ENCODE results near the gene C2orf15. TPM values are rescaled to one million over a fixed set of nuclear protein-coding genes. Genes with fewer than 3 reads are reported as not detected.
A peak's percentile ranks its signal among the peaks of the same experiment; 100 is the strongest.

Gene C2orf15
- total RNA-seq, 2 experiments from 2014 or later: 0.47 to 0.58 TPM

DNA sequence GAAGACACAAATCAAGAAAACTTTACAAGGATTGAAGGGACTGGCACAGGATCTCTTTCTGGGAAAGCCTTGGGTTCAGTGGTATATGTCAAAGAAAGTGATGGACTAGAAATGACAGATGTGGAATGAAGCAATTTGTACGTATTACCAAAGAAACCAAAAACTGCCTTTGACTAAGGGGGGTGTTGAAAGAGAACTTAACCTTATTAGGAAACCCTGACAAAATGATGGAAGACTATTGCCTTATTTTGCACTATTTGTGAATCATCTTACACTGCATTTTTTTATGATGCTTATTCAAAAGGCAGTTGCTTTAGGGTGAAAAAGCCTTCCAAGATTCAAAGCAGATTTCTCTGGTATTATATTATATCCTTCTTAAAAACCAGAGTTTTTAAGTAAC is 9.2 kb downstream of the C2orf15 start:
- Mint-ChIP-seq H3K9me3 (ENCODE audit: low read depth) (no peaks in the 10 kb centered on the region), H3K36me3 (peaks cover 4% of the 10 kb centered on the region), H3K27ac (no peak overlapping the region), H3K27me3 (no peaks in the 10 kb centered on the region), H3K4me3 (no peak overlapping the region), H3K4me1 (peaks cover 4% of the 10 kb centered on the region)
- CTCF ChIA-PET: no interaction called here
- ATAC-seq (no peak), DNase-seq (no peak)

DNA sequence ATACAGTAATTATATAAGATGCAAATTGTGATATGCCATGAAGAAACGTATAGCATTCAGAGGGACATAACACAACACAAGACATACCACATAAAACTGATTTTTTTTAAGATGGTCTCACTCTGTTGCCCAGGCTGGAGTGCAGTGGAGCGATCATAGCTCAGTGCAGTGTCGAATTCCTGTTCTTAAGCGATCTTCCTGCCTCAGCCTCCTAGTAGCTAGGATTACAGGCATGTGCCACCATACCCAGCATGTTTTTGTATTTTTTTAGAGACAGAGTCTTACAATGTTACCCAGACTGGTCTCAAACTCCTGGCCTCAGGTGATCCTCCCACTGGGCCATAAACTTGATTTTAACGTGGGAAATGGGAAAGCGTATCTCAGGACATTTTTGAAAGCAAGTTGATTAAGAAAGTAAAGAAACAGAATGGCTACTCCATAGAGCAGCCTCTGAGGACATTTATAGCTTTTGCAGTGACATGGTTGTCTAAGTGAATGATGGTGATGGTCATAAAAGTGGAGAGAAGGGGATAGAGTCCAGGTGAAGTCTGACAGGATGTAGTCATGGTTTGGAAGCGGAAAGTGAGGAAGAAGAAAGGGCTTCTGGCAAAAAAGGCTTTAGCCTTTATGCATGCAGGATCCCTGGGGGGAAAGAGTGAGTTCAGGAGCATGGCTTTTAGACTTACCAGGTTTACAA is 10.8 kb downstream of the C2orf15 start:
- ATAC-seq (no peak), DNase-seq (no peak)
- Mint-ChIP-seq H3K4me1 (peaks cover 20% of the 10 kb centered on the region), H3K27me3 (no peaks in the 10 kb centered on the region), H3K36me3 (peaks cover 8% of the 10 kb centered on the region), H3K9me3 (ENCODE audit: low read depth) (no peaks in the 10 kb centered on the region), H3K27ac (no peak overlapping the region), H3K4me3 (no peak overlapping the region)
- CTCF ChIA-PET: interaction anchor here (5.6 kb wide), 1 partner anchor 11 kb away, joined by 27 read pairs; the partner anchor contains the start of gene C2orf15

DNA sequence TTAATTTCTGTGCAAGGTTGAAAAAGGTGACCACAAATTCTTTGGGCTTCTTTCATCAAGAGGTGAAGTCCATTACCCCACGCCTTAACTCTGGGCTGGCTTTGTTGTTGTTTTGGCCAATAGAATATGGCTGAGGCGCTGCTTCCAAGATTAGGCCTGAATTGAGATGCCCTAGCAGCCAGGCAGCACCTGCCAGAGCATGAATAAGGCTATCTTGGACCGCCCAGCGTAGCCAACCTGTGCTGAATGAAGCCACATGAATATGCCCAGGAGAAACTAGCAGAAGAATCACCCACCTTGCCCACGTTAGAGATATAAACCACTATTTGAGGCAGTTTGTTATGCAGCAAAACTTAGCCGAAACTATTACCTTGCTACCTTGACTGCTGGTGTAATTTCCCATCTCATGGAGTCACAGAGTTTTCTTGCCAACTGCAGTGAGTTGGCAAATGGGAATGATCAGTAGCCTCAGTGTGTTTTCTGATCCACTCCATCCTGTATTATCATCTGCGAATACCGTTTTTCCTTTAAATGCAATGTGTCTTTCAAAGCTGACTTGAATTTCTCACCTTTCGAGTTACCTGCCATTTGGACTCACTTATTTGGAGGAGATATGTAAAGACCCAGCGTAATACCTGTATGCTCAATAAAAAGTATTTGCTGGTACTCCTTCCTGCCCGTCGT is 12.6 kb downstream of the C2orf15 start:
- H3K4me1 Mint-ChIP-seq: peaks cover 22% of the 10 kb centered on the region
- peak overlapping the region; percentile 85 for H3K4me3 Mint-ChIP-seq
- peak overlapping the region; percentile 86 for H3K27ac Mint-ChIP-seq
- H3K27me3 Mint-ChIP-seq: no peaks in the 10 kb centered on the region
- CTCF ChIA-PET: interaction anchor here (1.2 to 5.6 kb wide), 7 partner anchors 13 to 505 kb away, joined by 3 to 27 read pairs (median 3); partner anchors contain the start of genes C2orf15, MITD1 and MRPL30
- DNase-seq (no peak), ATAC-seq (no peak)
- peaks cover 10% of the 10 kb centered on the region for H3K36me3 Mint-ChIP-seq
- H3K9me3 Mint-ChIP-seq (ENCODE audit: low read depth): no peaks in the 10 kb centered on the region

DNA sequence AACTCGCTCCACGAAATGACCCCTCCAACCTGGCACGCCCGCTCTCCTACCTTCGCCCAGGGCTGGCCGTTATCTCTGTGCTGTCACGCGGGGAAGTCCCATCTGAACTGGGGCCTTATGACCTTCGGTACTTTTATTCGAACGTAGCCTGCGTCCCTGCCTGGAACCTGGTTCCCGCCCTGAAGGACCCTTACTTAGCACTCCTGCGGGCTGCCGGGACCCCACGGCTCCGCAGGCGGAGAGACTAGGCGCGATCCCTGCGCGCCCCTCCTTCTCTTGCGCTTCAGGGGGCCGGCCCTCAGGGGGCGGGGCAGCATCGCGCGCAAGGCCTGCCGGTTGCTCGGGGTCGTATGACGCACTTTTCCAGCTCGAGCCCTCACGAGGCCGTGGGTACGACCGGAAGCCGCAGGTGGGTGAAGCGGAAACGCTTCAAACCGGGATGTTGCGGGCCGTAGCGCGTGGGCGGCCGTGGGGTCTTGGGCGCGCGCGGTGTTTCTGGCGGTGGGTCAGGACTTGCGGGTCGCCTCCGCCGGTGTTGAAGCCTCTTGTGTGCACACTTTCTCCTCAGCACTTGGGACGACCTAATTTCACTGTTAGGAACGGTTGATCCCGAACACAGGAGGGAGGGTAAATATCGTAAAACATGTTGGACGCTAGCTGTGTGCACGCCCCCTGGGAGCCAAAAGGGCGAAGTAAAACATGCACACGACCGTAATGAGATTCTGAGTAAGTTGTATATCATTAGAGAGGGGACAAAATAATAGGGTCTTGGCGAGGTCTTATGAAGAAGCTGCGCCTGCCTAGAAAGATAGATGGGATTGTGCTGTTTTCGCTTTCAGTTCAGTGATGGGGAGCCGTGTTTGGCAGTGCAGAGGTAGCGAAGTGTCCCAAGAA is 13.4 kb downstream of the C2orf15 start, which contains the start of the genes LIPT1 and TSGA10:
Gene LIPT1 (plus strand): TSS at position 325 of the 894 bp plus-strand sequence. CDS start 6,991 bp downstream, outside the sequence.
Gene TSGA10 (minus strand): TSS at position 300 of the 894 bp plus-strand sequence. CDS start 45,503 bp downstream, outside the sequence.
- Mint-ChIP-seq H3K4me1 (peaks cover 22% of the 10 kb centered on the region), H3K4me3 (peak within 1 kb of the TSS; percentile 85), H3K9me3 (ENCODE audit: low read depth) (no peaks in the 10 kb centered on the region), H3K36me3 (peaks cover 13% of the 10 kb centered on the region), H3K27ac (peak within 1 kb of the TSS; percentile 86), H3K27me3 (no peaks in the 10 kb centered on the region)
- ATAC-seq (peak; percentile 98), DNase-seq (peak; percentile 95)
- CTCF ChIA-PET: interaction anchor here (1.2 to 5.6 kb wide), 9 partner anchors 14 to 505 kb away, joined by 3 to 27 read pairs (median 3); partner anchors contain the start of genes C2orf15, MITD1, MRPL30 and REV1

DNA sequence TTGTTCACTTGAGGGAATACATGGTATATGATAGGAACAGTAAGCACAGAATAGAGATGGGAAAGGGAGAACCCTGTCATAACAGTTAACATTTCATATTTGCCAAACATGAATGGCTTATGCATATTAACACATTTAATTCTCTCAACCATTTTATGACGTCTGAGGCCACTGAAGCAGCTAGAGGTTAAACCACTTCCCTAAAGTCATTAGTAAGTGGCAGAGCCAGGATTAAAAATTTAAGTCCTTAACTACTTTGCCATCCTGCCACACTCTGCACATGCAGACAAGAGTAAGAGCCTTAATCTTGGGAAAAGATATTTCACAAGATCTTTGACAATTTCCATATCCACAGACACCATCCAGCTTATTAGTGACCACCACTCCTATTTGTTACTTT is 15.4 kb downstream of the C2orf15 start:
- CTCF ChIA-PET: interaction anchor here (2.2 to 5.6 kb wide), 4 partner anchors 12 to 24 kb away, joined by 5 to 27 read pairs (median 15); partner anchors contain the start of genes C2orf15, MITD1 and MRPL30
- Mint-ChIP-seq H3K36me3 (peaks cover 16% of the 10 kb centered on the region), H3K27me3 (no peaks in the 10 kb centered on the region), H3K27ac (peak overlapping the region; percentile 1), H3K4me1 (peaks cover 22% of the 10 kb centered on the region), H3K9me3 (ENCODE audit: low read depth) (no peaks in the 10 kb centered on the region), H3K4me3 (peak overlapping the region; percentile 2)
- no peak for ATAC-seq
- DNase-seq: no peak

DNA sequence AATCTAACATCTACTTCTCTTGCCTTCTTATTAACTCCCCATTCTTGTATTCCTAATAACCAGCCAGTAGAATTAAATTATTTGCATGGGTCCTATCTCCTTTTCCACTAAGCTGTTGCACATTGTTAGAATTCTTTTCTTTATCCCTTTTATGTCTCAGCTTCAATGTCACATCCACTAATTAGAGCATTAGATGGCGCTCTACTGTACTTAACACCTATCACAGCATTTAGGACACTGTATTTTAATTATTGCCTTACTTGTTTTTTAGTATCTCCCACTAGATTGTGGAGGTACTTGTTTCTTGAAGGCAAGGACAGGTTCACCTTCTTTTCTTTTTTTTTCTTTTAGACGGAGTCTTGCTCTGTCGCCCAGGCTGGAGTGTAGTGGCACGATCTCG is 17.1 kb downstream of the C2orf15 start:
- no peaks in the 10 kb centered on the region for H3K9me3 Mint-ChIP-seq (ENCODE audit: low read depth)
- no peak for DNase-seq
- H3K27me3 Mint-ChIP-seq: no peaks in the 10 kb centered on the region
- H3K4me1 Mint-ChIP-seq: peaks cover 22% of the 10 kb centered on the region
- no peak overlapping the region for H3K4me3 Mint-ChIP-seq
- CTCF ChIA-PET: interaction anchor here (1.4 to 4.7 kb wide), 4 partner anchors 10 to 31 kb away, joined by 3 to 20 read pairs (median 8); partner anchors contain the start of genes MITD1 and MRPL30
- ATAC-seq: no peak
- H3K36me3 Mint-ChIP-seq: peaks cover 24% of the 10 kb centered on the region
- no peak overlapping the region for H3K27ac Mint-ChIP-seq

DNA sequence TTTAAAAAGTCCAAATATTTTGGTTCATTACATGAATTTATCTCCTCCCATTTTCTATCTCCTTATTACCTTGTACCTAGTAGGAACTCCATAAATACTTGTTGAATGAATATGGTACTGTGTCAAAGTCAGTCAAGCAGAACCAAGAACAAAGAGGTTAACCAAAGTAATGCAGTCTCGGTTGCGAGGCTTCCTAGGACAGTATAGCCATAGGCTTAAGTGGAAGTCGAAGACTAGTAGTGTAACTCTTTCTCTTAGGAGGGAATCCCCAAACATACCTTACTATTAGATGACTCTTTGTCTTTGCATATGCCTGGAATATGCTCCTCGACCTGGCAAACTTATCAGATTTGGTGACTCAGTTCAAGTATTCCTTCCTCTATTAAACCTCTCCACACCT is 18.1 kb downstream of the C2orf15 start:
- ATAC-seq (no peak), DNase-seq (no peak)
- no peak overlapping the region for H3K4me3 Mint-ChIP-seq
- H3K27me3 Mint-ChIP-seq: no peaks in the 10 kb centered on the region
- peak overlapping the region; percentile 13 for H3K27ac Mint-ChIP-seq
- H3K36me3 Mint-ChIP-seq: peaks cover 28% of the 10 kb centered on the region
- H3K9me3 Mint-ChIP-seq (ENCODE audit: low read depth): no peaks in the 10 kb centered on the region
- CTCF ChIA-PET: interaction anchor here (1.4 kb wide), 1 partner anchor 30 kb away, joined by 3 read pairs; no protein-coding TSS in a partner anchor
- H3K4me1 Mint-ChIP-seq: peaks cover 22% of the 10 kb centered on the region

DNA sequence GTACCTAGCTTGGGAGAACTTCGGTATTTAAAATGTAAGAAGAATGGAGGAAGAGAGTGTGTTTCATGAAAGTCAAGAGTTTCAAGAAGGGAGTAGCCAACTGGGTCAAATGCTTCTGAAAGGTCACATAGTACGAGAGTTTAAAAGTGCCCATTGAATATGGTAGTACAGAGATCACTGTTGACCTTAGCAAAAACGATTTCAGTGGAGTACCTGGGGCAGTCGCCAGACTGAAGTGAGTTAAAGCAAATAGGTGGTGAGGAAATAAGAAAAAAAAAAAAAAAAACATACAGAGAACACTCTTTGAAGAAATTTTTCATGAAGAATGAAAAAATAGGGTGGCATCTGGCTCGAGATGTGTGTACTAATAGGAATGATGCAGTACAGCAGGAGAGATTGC is 24.7 kb downstream of the C2orf15 start:
- Mint-ChIP-seq H3K27me3 (no peaks in the 10 kb centered on the region), H3K4me3 (no peak overlapping the region), H3K9me3 (ENCODE audit: low read depth) (no peaks in the 10 kb centered on the region), H3K4me1 (peaks cover 17% of the 10 kb centered on the region), H3K27ac (no peak overlapping the region), H3K36me3 (peaks cover 56% of the 10 kb centered on the region)
- DNase-seq (no peak), ATAC-seq (no peak)
- CTCF ChIA-PET: interaction anchor here (0.7 to 1.7 kb wide), 2 partner anchors 14 to 1985 kb away, joined by 3 to 5 read pairs; partner anchors contain the start of gene TBC1D8

DNA sequence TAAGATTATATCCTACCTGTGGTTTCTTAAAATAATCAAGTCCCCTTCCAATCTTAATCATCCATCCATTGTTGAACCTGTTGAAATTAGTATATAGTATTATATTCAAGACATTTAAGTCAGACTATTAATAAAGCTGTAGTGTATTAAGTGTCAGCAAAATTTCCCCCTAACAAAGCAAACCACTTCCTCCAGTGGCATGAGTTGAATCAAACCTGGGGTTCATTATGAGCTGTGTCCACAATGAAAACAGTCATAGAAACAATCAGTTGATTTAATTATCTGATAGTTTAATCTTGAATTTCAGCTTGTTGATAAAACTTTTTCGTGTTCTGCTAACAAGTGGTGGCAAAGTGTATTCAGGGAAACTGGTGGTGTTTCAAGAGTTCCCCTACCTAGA is 28.0 kb downstream of the C2orf15 start:
- H3K9me3 Mint-ChIP-seq (ENCODE audit: low read depth): no peaks in the 10 kb centered on the region
- CTCF ChIA-PET: interaction anchor here (0.9 to 2.2 kb wide), 4 partner anchors 9 to 320 kb away, joined by 3 to 10 read pairs (median 3); partner anchors contain the start of genes LIPT1, REV1 and TSGA10
- peaks cover 22% of the 10 kb centered on the region for H3K4me1 Mint-ChIP-seq
- H3K27me3 Mint-ChIP-seq: no peaks in the 10 kb centered on the region
- peaks cover 52% of the 10 kb centered on the region for H3K36me3 Mint-ChIP-seq
- H3K4me3 Mint-ChIP-seq: no peak overlapping the region
- peak; percentile 68 for ATAC-seq
- no peak for DNase-seq
- H3K27ac Mint-ChIP-seq: peak overlapping the region; percentile 40

DNA sequence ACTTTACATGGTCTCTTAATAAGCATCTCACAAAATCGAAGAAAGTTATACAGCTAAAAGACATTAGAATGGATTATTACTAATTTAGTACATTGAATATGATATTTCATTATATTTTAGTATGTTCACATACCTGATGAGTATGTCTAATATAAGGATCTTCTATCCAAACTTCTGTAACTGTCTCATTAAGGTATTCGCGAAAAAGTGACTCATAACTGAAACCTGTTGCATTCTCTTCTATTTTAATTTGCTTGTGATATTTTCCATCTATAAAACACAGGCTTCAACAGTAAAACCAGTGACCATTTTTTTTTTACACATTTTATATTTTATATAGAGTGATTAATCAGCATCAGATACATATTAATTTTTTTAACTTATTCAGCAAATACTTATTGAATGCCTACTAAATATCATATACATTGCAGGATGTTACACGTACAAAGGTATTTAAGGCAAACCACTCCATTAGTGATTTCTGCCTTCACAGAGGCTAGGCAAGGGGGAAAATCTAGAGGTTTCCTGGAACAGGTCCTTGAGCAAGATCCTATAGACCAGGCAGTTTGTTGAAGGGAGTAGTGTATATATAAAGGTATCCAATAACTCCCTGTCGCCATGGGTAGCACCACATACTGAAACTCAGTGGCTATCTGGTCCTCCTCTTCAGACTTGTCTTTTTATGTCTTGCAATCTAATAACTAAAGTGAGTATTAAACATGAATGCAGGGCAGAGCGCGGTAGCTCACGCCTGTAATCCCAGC is 30.1 kb downstream of the C2orf15 start:
- Mint-ChIP-seq H3K9me3 (ENCODE audit: low read depth) (no peaks in the 10 kb centered on the region), H3K36me3 (peaks cover 47% of the 10 kb centered on the region), H3K4me3 (no peak overlapping the region), H3K4me1 (peaks cover 34% of the 10 kb centered on the region), H3K27ac (no peak overlapping the region), H3K27me3 (no peaks in the 10 kb centered on the region)
- no peak for DNase-seq
- no peak for ATAC-seq
- CTCF ChIA-PET: interaction anchor here (0.8 kb wide), 1 partner anchor 14 kb away, joined by 5 read pairs; no protein-coding TSS in a partner anchor

DNA sequence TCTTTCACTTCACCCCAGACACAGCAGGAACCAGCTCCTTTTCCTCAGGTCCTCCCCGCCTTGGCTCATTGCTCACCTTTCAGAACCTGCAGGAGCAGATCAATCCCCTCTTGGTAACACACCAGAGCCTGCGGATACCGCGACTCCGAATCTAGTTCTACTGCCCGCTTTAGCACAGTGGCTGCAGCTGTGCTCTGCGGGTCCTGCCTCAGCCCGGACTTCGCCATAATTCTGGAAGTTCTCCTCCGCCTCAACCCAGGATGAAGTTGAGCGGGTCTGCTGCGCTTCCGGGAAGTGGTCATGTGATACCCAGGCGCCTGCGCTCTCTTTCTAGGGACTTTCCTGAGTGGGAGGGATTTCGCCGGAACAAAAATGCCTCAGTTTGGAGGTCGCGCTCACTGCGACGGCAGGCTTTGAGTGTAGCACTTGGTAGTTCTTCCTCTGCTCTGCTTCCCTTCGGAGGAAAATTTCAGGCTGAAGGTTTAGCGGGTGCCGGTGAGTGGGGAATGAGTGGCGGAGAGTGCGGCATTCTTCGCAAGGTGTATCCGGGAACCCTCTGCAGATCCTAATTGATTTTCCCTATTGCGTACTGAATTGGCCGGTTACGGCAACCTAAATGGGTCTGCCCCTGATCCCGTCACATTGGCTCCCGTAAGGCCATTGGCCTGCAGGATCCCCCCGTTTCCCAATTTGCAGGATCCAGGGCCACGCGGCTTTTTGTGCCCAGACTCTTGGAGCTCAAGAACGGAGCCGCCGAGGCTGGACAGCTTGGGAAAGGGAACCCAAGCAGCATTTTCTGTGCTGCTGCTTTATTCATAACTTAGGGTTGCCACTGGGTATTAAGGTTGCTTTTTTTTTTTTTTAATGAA is 39.5 kb downstream of the C2orf15 start, which contains the start of the genes MITD1 and MRPL30:
Gene MITD1 (minus strand): TSS at position 304 of the 869 bp plus-strand sequence. CDS start 77 bp downstream, at position 227.
Gene MRPL30 (plus strand): TSS at position 430 of the 869 bp plus-strand sequence. CDS start 5,020 bp downstream, outside the sequence.
- Mint-ChIP-seq H3K36me3 (peaks cover 16% of the 10 kb centered on the region), H3K4me1 (peaks cover 53% of the 10 kb centered on the region), H3K27me3 (no peaks in the 10 kb centered on the region), H3K4me3 (peak within 1 kb of the TSS; percentile 98), H3K27ac (peak within 1 kb of the TSS; percentile 94), H3K9me3 (ENCODE audit: low read depth) (no peaks in the 10 kb centered on the region)
- ATAC-seq (peak; percentile 96), DNase-seq (peak; percentile 94)
- CTCF ChIA-PET: interaction anchor here (0.7 to 2.9 kb wide), 12 partner anchors 9 to 310 kb away, joined by 3 to 20 read pairs (median 3); partner anchors contain the start of genes C2orf15, LIPT1, REV1 and TSGA10
